B cell (primary cell): ENCODE results near the gene SCN3B. TPM values are rescaled to one million over a fixed set of nuclear protein-coding genes. Genes with fewer than 3 reads are reported as not detected.

ENCODE experiments used
- ATAC-seq: fragments of 200-7000 bp; cut with Tn5 transposase; one replicate; pipeline ENCODE4 v1.10.0; 2021; ENCODE audit warnings: low read depth, mild to moderate bottlenecking, moderate number of reproducible peaks, moderate library complexity
- CTCF ChIA-PET: fragments of 350-600 bp; sonication (Branson Sonifier 250); formaldehyde crosslinking; loops from one replicate; lab custom pipeline; 2021; ENCODE audit warnings: antibody characterized with exemption, inconsistent platforms; lab: Charles Lee
- POLR2A ChIA-PET: fragments of 350-600 bp; sonication (Branson Sonifier 250); formaldehyde crosslinking; loops from one replicate; lab custom pipeline; 2021; ENCODE audit warnings: antibody characterized with exemption; lab: Charles Lee
- DNase-seq: peaks from one replicate; pipeline ENCODE4 v3.0.0; 2013
- H2AFZ ChIP-seq: 2 replicates; pipeline ENCODE4 v1.6.1; 2012; ENCODE audit warnings: mild to moderate bottlenecking, low read depth, low read length; ENCODE audit not compliant: insufficient read depth, poor library complexity, severe bottlenecking
- H3K27ac ChIP-seq, 2 donors: 1 replicate in 1 of 2; 2 replicates in 1 of 2; pipeline ENCODE4 v1.5.1; 2012 to 2013; ENCODE audit warnings: low read length in 2 of 2, mild to moderate bottlenecking in 2 of 2, moderate library complexity in 1 of 2
- H3K27me3 ChIP-seq, 4 experiments: fragments of 200-600 bp in 1 of 4; sonication (generic) in 1 of 4; replicated peaks in 1 of 4; 1 replicate in 2 of 4; 2 replicates in 2 of 4; pipeline versions ENCODE4 v1.6.1 to v1.7.0; 2013 to 2016; ENCODE audit warnings: low read length in 3 of 4, mild to moderate bottlenecking in 2 of 4, mixed read lengths in 1 of 4, moderate library complexity in 1 of 4; ENCODE audit not compliant: insufficient read depth in 4 of 4, control insufficient read depth in 3 of 4; ENCODE audit errors: control extremely low read depth in 1 of 4
- H3K36me3 ChIP-seq, 2 experiments: replicated peaks in 1 of 2; 1 replicate in 1 of 2; 2 replicates in 1 of 2; pipeline versions ENCODE4 v1.6.1 to v1.7.1; 2013; ENCODE audit warnings: low read length in 1 of 2; ENCODE audit not compliant: insufficient read depth in 2 of 2, control insufficient read depth in 1 of 2; ENCODE audit errors: control extremely low read depth in 1 of 2, extremely low read depth in 1 of 2
- H3K4me1 ChIP-seq, 2 donors: fragments of 200-600 bp in 1 of 2; sonication (generic) in 1 of 2; 1 replicate in 1 of 2; 2 replicates in 1 of 2; pipeline versions ENCODE4 v1.5.1 to v1.6.1; 2013 to 2017; ENCODE audit warnings: low read length in 2 of 2; ENCODE audit not compliant: control insufficient read depth in 2 of 2, insufficient read depth in 2 of 2
- H3K4me2 ChIP-seq: replicated peaks from 2 replicates; pipeline ENCODE3; 2012; ENCODE audit warnings: mild to moderate bottlenecking, low read depth, low read length; ENCODE audit not compliant: poor library complexity, severe bottlenecking
- H3K4me3 ChIP-seq, 5 experiments: fragments of 200-600 bp in 1 of 5; sonication (generic) in 1 of 5; 1 replicate in 3 of 5; 2 replicates in 2 of 5; pipeline versions ENCODE4 v1.5.1 to v1.7.0; 2011 to 2016; ENCODE audit warnings: low read length in 4 of 5, mild to moderate bottlenecking in 4 of 5, low read depth in 2 of 5, control low read depth in 1 of 5, moderate library complexity in 1 of 5; ENCODE audit not compliant: insufficient read depth in 1 of 5; ENCODE audit errors: control extremely low read depth in 1 of 5, extremely low read depth in 1 of 5
- H3K79me2 ChIP-seq: fragments of 200-600 bp; sonication (generic); one replicate; pipeline ENCODE4 v1.6.0; 2016; ENCODE audit warnings: low read length; ENCODE audit not compliant: control insufficient read depth, insufficient read depth
- H3K9ac ChIP-seq: fragments of 200-600 bp; sonication (generic); 2 replicates; pipeline ENCODE4 v1.6.1; 2017; ENCODE audit warnings: mild to moderate bottlenecking, low read length, moderate library complexity
- H3K9me3 ChIP-seq, 3 donors: one replicate each; pipeline versions ENCODE4 v1.6.1 to v1.7.1; 2013; ENCODE audit warnings: low read length in 2 of 3; ENCODE audit not compliant: control insufficient read depth in 2 of 3, insufficient read depth in 1 of 3; ENCODE audit errors: control extremely low read depth in 1 of 3
- H4K20me1 ChIP-seq: 2 replicates; pipeline ENCODE4 v1.6.0; 2012; ENCODE audit warnings: mild to moderate bottlenecking, low read length; ENCODE audit not compliant: insufficient read depth, control insufficient read depth, poor library complexity, severe bottlenecking
- H3K27ac Mint-ChIP-seq: one replicate; pipeline ENCODE4 v1.8.0; 2021; ENCODE audit warnings: mixed read lengths
- H3K27me3 Mint-ChIP-seq: one replicate; pipeline ENCODE4 v1.8.0; 2021; ENCODE audit warnings: mixed read lengths
- H3K4me1 Mint-ChIP-seq: one replicate; pipeline ENCODE4 v1.8.0; 2021; ENCODE audit warnings: mixed read lengths
- H3K4me3 Mint-ChIP-seq: one replicate; pipeline ENCODE4 v1.8.0; 2021; ENCODE audit warnings: mixed read lengths
- H3K9me3 Mint-ChIP-seq: one replicate; pipeline ENCODE4 v1.8.0; 2022; ENCODE audit warnings: mixed read lengths; ENCODE audit not compliant: insufficient read depth
- EZH2 ChIP-seq: IDR thresholded peaks from 2 replicates; pipeline ENCODE4 v1.6.1; 2012; ENCODE audit warnings: borderline replicate concordance, low read depth, mild to moderate bottlenecking, moderate library complexity, low read length; ENCODE audit not compliant: insufficient read depth, poor library complexity, severe bottlenecking
- WGBS: methylation state at CpG from one replicate; pipeline ENCODE4 v1.1.5; 2013; ENCODE audit warnings: missing lambda C conversion rate; ENCODE audit not compliant: insufficient coverage; 5-methylcytosine and 5-hydroxymethylcytosine counted together
- intact Hi-C: fragments of 100-400 bp; cut with micrococcal nuclease; formaldehyde crosslinking; loops from one replicate; pipeline ENCODE4 v1.10.0; 2022
- polyA minus RNA-seq: library from RNA; depleted of rRNA, polyadenylated mRNA; stranded (reverse); fragments of >200 nt; gene quantifications from 2 replicates; pipeline ENCODE4 v1.2.3, GENCODE V29; 2012
- polyA plus RNA-seq: library from polyadenylated mRNA; depleted of rRNA; stranded (reverse); fragments of >200 nt; gene quantifications from 2 replicates; pipeline ENCODE4 v1.2.3, GENCODE V29; 2012
- total RNA-seq, 2 donors: library from RNA; stranded (reverse); fragments of 120-200 nt in 1 of 2; gene quantifications; 1 replicate in 1 of 2; 2 replicates in 1 of 2; pipeline versions ENCODE4 v1.2.3 to v1.2.4, GENCODE V29; 2013 to 2022
- TF ChIP-seq, protein P1 (sequence below): fragments of 200-600 bp; IDR thresholded peaks from one replicate; pipeline ENCODE4 v1.8.0; 2022; ENCODE audit warnings: antibody characterized with exemption, mild to moderate bottlenecking

Gene SCN3B, protein sequence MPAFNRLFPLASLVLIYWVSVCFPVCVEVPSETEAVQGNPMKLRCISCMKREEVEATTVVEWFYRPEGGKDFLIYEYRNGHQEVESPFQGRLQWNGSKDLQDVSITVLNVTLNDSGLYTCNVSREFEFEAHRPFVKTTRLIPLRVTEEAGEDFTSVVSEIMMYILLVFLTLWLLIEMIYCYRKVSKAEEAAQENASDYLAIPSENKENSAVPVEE
- total RNA-seq: not detected in 2 replicates
- 0.63 TPM for total RNA-seq (2013)
- polyA plus RNA-seq: not detected in 2 replicates
- polyA minus RNA-seq: not detected in 2 replicates

DNA sequence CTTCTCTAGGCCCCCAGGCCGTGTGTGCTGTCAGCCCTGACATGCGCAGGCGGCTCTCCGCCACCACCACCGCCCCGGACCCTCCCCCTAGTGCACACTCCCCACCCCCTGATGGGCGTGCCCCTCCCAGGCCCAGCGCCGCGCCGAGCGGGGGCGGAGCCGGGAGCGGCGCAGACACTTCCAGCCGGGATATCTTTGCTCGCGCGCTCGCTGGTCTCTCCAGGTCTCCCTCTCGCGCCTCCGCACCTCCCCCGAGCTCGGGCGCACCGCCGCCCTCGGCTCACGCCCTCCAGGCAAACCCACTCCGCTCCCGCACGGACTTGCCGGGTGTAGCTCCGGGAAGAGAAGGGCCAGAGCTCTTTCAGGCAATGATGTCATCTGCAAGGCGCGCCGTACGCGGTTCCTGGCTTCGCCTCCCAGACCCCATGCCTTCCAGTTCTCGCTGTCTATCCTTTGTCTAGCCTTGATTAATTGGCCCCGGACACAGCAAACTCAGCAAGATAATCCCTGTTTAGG is at the start of gene SCN3B:
Gene SCN3B (minus strand): TSS at position 59 of the 516 bp plus-strand sequence. CDS start 823 bp downstream, outside the sequence.
- H3K4me3 Mint-ChIP-seq: peak within 1 kb of the TSS; percentile 76
- no peak for TF ChIP-seq EZH2
- TF ChIP-seq, protein P1, sequence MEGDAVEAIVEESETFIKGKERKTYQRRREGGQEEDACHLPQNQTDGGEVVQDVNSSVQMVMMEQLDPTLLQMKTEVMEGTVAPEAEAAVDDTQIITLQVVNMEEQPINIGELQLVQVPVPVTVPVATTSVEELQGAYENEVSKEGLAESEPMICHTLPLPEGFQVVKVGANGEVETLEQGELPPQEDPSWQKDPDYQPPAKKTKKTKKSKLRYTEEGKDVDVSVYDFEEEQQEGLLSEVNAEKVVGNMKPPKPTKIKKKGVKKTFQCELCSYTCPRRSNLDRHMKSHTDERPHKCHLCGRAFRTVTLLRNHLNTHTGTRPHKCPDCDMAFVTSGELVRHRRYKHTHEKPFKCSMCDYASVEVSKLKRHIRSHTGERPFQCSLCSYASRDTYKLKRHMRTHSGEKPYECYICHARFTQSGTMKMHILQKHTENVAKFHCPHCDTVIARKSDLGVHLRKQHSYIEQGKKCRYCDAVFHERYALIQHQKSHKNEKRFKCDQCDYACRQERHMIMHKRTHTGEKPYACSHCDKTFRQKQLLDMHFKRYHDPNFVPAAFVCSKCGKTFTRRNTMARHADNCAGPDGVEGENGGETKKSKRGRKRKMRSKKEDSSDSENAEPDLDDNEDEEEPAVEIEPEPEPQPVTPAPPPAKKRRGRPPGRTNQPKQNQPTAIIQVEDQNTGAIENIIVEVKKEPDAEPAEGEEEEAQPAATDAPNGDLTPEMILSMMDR: no peak
- no peak within 1 kb of the TSS for H3K27ac Mint-ChIP-seq
- peak within 1 kb of the TSS; percentile 83 for H3K4me2 ChIP-seq
- CTCF ChIA-PET: interaction anchor here (1.5 kb wide), 1 partner anchor 53 kb away, joined by 4 read pairs; no protein-coding TSS in a partner anchor
- POLR2A ChIA-PET: no interaction called here
- peak; percentile 17 for ATAC-seq
- peak within 1 kb of the TSS; percentile 56 for H2AFZ ChIP-seq
- peaks cover 14 to 21% of the 10 kb centered on the region in 2 donors for H3K4me1 ChIP-seq
- H4K20me1 ChIP-seq: no peaks in the 10 kb centered on the region
- H3K9me3 Mint-ChIP-seq: peaks cover 13% of the 10 kb centered on the region
- H3K27me3 Mint-ChIP-seq: peaks cover 42% of the 10 kb centered on the region
- WGBS: 2% methylated on average over 43 of the region's 44 CpGs
- peak within 1 kb of the TSS; percentile 54 for H3K9ac ChIP-seq
- H3K36me3 ChIP-seq: no peaks in the 10 kb centered on the region
- peaks cover 5 to 18% (median 7%) of the 10 kb centered on the region in 3 donors for H3K9me3 ChIP-seq
- peak within 1 kb of the TSS in 4 of 5 experiments; percentile 37 to 50 (median 42) for H3K4me3 ChIP-seq
- intact Hi-C loops: no loop called here
- peaks cover 0 to 37% (median 21%) of the 10 kb centered on the region in 4 experiments for H3K27me3 ChIP-seq
- peak; percentile 3 for DNase-seq
- no peaks in the 10 kb centered on the region for H3K79me2 ChIP-seq
- H3K4me1 Mint-ChIP-seq: peaks cover 22% of the 10 kb centered on the region
- H3K27ac ChIP-seq: no peak within 1 kb of the TSS

DNA sequence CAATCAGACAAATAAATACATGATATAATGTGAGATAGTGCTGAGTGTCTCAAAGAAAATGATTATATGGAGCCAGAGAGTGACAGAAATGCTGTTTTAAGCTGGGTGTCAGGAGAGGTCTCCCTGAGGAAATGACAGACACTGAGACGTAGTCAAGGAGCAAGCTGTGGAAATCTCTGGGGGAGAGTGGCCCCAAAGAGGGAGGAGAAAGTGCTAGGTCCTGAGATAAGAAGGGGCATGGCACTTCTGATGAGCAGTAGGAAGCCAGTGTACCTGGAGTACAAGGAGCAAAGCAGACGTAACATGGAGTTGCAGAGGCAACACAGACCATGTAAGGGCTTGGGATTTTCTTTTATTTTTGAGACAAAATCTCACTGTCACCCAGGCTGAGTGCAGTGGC is 48.3 kb upstream of the SCN3B start:
- POLR2A ChIA-PET: no interaction called here
- CTCF ChIA-PET: no interaction called here
- no peak overlapping the region for H3K27ac Mint-ChIP-seq

More for the DNA sequence above, 48.3 kb upstream of the SCN3B start:
- 86% methylated on average over 2 of the region's 2 CpGs for WGBS
- Histone ChIP-seq H3K27ac (no peak overlapping the region), H3K9ac (no peak overlapping the region), H3K4me1 (peaks cover 8 to 11% of the 10 kb centered on the region in 2 donors), H3K27me3 (peaks cover 0 to 3% (median 0%) of the 10 kb centered on the region in 4 experiments), H3K4me3 (no peak overlapping the region), H2AFZ (no peak overlapping the region), H3K36me3 (no peaks in the 10 kb centered on the region), H4K20me1 (no peaks in the 10 kb centered on the region), H3K79me2 (no peaks in the 10 kb centered on the region), H3K9me3 (no peaks in the 10 kb centered on the region), H3K4me2 (peak overlapping the region; percentile 44)
- ATAC-seq (no peak), DNase-seq (no peak)
- Mint-ChIP-seq H3K27me3 (peaks cover 7% of the 10 kb centered on the region), H3K4me3 (no peak overlapping the region), H3K4me1 (peaks cover 21% of the 10 kb centered on the region), H3K9me3 (no peaks in the 10 kb centered on the region)
- intact Hi-C loops: no loop called here
- TF ChIP-seq EZH2: no peak
- TF ChIP-seq, protein P1: no peak
